PC-9 (cell line): Measurements from ENCODE around the gene FAM184B.

Experiments
- CTCF ChIP-seq: fragments of 200-600 bp; sonication (generic); conservative IDR thresholded peaks from 2 replicates; pipeline ENCODE4 v1.6.1; 2017; ENCODE audit warnings: mixed run types, antibody characterized with exemption, mild to moderate bottlenecking, moderate library complexity
- EZH2 ChIP-seq: fragments of 200-600 bp; sonication (generic); IDR thresholded peaks from 2 replicates; pipeline ENCODE4 v1.8.0; 2017; ENCODE audit warnings: antibody characterized with exemption, low read depth

GRCh38 chr4:17702641-17703040, 78.8 kb downstream of the FAM184B start:
- no peak for TF ChIP-seq CTCF
- no peak for TF ChIP-seq EZH2
